GM18526 (cell line): Measurements from ENCODE around the gene SPAG6.

Experiments used
- POLR2A ChIP-seq: IDR thresholded peaks from 3 replicates; pipeline ENCODE4 v1.6.1; 2011; ENCODE audit not compliant: insufficient read length; ENCODE audit errors: extremely low read depth

The SPAG6 gene

DNA sequence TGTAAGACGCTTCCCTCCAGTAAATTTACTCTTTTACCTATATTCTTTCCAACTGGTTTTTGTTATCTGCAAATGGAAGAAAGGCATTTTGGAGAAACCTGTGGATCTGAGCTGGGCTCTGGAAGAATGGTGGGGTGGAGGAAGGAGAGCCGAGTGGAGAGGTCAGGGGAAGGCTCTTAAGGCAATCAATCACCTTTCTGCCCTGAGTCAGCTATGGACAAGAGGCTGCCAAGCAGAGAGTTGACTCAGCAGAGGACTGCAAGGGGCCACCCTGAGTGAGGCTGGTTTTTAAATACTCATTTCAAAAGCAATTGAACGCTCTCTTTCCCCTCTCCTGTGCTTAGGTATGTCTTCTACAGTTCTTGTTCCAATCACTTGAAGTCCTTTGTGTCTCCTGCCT, 81.8 kb downstream of the SPAG6 start:
- TF ChIP-seq POLR2A, result no peak

DNA sequence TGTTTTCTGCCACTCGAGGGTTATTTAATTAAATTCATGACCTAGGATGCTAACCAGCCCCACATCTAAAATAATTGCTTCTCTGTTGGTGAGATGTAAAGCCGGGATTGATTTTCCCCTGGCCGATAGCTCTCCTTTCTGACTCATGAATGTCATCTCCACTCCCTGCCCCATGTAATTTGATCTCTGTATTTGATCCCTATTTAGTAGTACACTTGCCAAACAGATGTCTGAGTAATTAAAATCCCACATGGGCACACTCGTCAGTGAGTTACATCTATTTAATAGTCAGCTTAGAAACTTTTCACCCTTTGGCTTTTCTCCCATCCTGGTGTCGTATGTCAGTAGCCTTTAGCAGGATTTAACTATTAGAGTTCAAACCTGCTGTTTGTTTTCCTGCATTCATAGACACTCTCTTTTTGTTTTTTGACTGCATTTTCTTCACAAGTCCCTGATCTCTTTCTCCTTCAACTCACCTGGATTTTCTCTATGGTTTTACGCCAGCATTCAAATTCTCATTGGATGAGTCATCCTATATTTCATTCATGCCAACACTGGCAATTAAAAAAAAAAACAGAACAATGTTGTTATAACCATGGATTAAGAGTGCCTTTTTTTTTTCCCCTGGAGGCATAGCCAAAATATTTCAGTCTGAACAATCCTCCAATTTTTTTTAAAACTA, 82.7 kb downstream of the SPAG6 start:
- no peak for TF ChIP-seq POLR2A

GRCh38 chr10:22429146-22429545, 83.8 kb downstream of the SPAG6 start:
- TF ChIP-seq POLR2A, result no peak

DNA sequence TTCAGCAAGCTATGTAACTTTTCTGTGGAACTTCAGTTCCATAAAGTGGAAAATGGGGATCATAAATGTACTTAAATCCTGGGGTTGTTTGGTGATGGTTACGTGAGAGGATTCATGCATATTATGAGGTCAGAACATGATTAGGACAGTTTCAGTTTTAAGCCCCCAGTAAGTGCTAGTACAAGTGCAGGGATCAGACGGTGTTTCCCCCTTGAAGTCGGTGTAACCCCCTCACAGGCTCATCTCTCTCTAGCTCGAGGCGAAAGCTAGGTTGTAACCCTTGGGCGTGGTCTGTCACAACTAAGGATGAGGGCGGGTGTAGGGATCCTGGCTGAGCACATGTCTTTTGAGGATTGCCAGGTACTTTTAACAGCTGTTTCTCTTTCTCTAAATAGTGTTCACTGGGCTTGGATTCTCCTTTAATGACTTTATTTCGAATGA, 84.7 kb downstream of the SPAG6 start:
- no peak for TF ChIP-seq POLR2A

GRCh38 chr10:22433875-22434274, 88.6 kb downstream of the SPAG6 start:
- TF ChIP-seq POLR2A, result no peak

GRCh38 chr10:22434521-22434920, 89.2 kb downstream of the SPAG6 start:
- TF ChIP-seq POLR2A, result no peak

DNA sequence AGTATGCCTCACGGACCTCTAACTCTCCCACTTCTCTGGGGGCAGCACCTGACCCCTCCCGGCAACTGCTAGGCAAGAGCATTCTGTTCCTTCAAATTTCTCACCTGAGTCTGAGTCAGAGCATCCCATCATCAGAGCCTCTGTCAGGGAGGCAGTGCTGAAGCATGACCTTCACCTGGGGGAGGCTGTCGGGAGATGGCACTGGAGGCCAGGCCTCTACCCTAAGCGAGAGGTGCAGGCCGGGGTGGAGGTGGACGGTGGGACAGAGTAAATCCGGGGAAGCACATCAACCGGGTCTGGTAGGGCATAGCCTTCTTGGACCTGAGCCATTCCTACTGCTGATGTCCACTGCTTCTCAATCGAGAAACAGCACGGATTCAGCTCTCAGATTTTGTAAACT, 90.4 kb downstream of the SPAG6 start:
- TF ChIP-seq POLR2A, result no peak

- TF ChIP-seq POLR2A, result no peak
These were observed 91.2 kb downstream of the SPAG6 start for GRCh38 chr10:22436526-22436892.

GRCh38 chr10:22436893-22437619, 91.8 kb downstream of the SPAG6 start:
- TF ChIP-seq POLR2A, result peak; percentile 83

- TF ChIP-seq POLR2A, result no peak
These were observed 92.6 kb downstream of the SPAG6 start for GRCh38 chr10:22437620-22438588.

DNA sequence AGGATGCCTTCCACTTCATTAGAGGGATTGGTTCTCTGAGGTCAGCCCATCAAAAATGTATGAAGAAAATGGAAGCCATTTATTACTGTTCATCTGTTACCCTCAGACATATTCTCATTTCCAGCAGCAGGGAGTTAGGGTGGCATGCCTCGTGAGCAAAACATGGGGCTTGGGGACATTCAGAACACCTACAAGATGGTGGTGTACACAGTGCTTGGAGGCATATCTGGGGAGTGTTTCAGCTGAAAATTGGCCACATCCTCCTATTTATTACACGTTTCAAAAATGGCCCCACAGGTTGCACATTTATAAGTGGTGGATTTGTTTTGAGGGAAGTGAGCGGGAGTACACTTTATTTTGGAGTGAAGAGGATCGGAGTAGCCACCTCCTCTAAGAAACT, 93.4 kb downstream of the SPAG6 start:
- no peak for TF ChIP-seq POLR2A

- no peak for TF ChIP-seq POLR2A
These were observed 96.8 kb downstream of the SPAG6 start for GRCh38 chr10:22442063-22442462.

DNA sequence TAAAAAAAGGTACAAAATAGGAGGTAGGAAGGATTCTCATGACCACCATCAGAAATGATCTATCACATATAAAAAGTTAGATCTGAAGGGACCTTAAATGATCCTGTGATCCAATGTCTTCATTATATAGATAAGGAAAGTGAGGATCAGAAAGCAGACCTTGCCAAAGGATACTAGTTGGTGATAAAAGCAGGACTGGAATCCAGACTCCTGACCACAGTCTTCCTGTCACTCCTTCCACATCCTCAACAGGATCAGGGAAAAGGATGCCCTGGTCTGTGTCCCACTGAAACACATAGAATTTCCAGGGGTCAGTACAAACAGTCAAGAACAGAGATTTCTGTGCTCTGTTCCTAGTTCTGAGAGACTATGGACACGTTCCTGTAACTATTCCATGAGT, 97.2 kb downstream of the SPAG6 start:
- TF ChIP-seq POLR2A, result no peak

DNA sequence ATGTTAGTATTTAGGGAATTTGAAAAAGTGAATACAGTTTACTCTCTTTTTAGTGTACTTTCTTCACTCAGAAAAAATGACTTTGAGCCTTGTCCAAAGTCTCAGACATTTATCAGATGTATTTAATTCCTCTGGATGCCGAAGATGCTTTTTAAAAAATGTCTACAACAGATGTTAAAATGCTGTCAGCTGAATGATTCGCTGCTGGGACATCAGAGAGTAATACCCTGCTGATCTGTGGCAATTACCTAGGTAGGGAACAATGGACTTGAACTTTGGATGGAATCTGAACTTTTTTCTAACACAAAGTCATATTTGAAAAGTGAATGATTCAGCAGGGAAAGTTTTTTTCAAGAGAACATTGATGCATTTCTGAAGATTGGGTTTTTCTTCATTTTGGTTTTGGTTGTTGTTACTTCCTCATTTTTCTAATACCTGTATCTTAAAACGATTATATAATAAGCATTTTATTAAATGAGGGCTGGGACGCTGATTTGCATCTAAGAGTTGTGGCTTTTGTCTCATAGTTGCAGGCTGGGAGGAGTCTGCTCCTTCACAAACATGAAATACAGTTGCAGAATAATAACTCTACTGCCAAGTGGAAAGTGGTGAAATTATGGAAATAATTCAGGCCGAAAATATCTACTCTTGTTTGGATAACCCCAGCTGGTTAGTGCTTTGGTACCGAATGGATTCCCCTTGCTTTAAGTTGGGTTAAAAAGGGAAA, 98.0 kb downstream of the SPAG6 start:
- no peak for TF ChIP-seq POLR2A

- TF ChIP-seq POLR2A, result no peak
These were observed 99.0 kb downstream of the SPAG6 start for GRCh38 chr10:22444219-22444788.

DNA sequence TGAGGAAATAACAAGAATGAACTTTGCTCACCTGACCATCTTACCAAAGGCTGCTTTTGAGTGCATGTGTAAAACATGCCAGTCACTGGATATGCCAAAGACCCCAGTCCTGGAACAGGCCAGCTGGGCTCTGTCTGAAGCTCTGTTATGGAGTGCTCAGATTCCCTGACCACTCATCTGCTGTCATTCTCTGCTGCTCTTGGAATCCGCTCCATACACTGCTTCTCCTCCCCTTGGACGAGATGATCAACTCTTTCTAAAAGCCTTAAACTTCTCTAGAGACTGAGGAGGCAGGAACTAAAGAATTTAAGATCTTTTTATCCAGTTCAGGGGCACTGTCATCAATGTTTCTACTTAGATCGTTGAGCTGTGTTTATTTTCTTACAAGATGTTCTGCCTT, 100.2 kb downstream of the SPAG6 start:
- no peak for TF ChIP-seq POLR2A
